ENCODE data around the gene AUP1. TPM values are rescaled to one million over a fixed set of nuclear protein-coding genes. Genes with fewer than 3 reads are reported as not detected.
A peak's percentile ranks its signal among the peaks of the same experiment; 100 is the strongest.

The AUP1 gene
- total and polyA plus RNA-seq, 2 of the 8 experiments (the other 6 are each of a cell fraction or from before 2014, with no cell fraction given), result 83.4 to 121 TPM

DNA sequence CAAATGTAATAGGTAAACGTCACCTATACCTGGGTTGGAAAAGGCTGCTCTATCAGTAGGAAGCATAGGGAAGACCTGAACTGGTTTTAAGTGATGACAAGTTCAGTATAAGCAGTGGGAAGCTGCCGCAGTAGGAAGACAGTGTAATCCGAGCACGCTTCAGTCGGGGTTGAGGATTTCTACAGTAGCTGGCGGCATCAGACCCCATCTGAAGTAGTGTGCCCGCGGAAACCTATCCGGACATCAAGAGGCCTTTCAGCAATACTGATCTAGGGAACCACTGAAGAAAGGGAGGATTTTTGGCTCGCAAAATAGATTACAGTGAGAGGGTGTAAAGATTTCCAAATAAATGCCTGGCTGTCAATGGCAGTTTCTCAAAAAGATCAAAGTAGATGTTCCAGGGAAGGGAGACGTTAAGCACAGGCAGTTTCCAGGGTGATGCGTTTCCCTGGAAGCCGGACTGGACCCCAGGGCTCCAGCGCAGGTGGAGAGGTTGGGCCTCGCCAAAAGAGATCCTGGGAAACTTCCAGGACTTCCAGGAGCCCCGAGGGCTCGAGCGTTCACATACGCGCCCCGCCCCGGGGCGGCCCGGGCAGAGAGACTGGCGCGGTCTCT lies 18.9 kb upstream of the AUP1 start:
- no peak overlapping the region for H3K56ac ChIP-seq (replicated peaks; ENCODE audit: insufficient read length, low read depth, low read length)
- CTCF ChIA-PET (ENCODE audit: partially characterized antibody), result interaction anchor here (1.1 to 2.0 kb wide), 4 partner anchors 8 to 40 kb away, joined by 3 to 6 read pairs (median 4); no protein-coding TSS in a partner anchor
- no peak for FAIRE-seq

More for the DNA sequence above, 18.9 kb upstream of the AUP1 start:
- no peaks in the 10 kb centered on the region for H3K9me3 ChIP-seq (ENCODE audit: insufficient read depth in 2 of 2, low read depth in 1 of 2, low read length in 1 of 2)
- H3K27ac ChIP-seq (ENCODE audit: low read depth, low read length), result no peak overlapping the region
- no peaks in the 10 kb centered on the region for H3K79me2 ChIP-seq (ENCODE audit: control insufficient read depth in 1 of 2, insufficient read depth in 2 of 2, low read length in 2 of 2)
- TF ChIP-seq SP2 (IDR thresholded peaks at IDR 0.05; ENCODE audit: low read length) (no peak), EZH2 (IDR thresholded peaks at IDR 0.05; ENCODE audit: low read depth, low read length, severe bottlenecking) (peak; percentile 55), RBBP5 (IDR thresholded peaks at IDR 0.05; ENCODE audit: borderline replicate concordance, low read depth, low read length) (peak; percentile 10; the same call in 1 of the 2 replicates), SP1 (IDR thresholded peaks at IDR 0.05; ENCODE audit: low read depth, low read length) (0 out of 2 replicates have a peak, but pooled peaks have one; percentile 9)
- H3K4me2 ChIP-seq (ENCODE audit: insufficient read depth in 1 of 2, low read depth in 2 of 2, low read length in 2 of 2), result peak overlapping the region; percentile 77 to 84
- peak overlapping the region in 3 of 4 experiments; percentile 65 to 89 (median 74) for H3K9ac ChIP-seq (replicated peaks in 1 of 4; ENCODE audit: extremely low read depth in 1 of 4, low read depth in 3 of 4, low read length in 3 of 4)
- H3K23me2 ChIP-seq (ENCODE audit: low read depth, low read length), result peaks cover 15% of the 10 kb centered on the region
- 0 out of 8 replicates have a peak, but pooled peaks cover 0 to 3% (median 0%) of the 10 kb centered on the region in 4 experiments for H3K36me3 ChIP-seq (ENCODE audit: control insufficient read depth in 2 of 4, insufficient read depth in 4 of 4, low read length in 3 of 4)
- peak overlapping the region; percentile 62 to 90 (median 71) for H3K4me3 ChIP-seq (ENCODE audit: extremely low read depth in 1 of 4, insufficient read depth in 2 of 4, low read depth in 3 of 4, low read length in 4 of 4)
- H3K27me3 ChIP-seq (replicated peaks in 1 of 4; ENCODE audit: control insufficient read depth in 3 of 4, extremely low read depth in 1 of 4, insufficient read depth in 3 of 4, low read length in 3 of 4), result peaks cover 4 to 59% (median 28%) of the 10 kb centered on the region in 4 experiments
- H2BK120ac ChIP-seq (replicated peaks; ENCODE audit: low read depth, low read length), result no peak overlapping the region
- no peak overlapping the region for H3K18ac ChIP-seq (ENCODE audit: extremely low read depth, low read length)
- no peak overlapping the region for H4K5ac ChIP-seq (ENCODE audit: insufficient read length, low read depth, low read length)
- 8% methylated on average over 26 of the region's 26 CpGs; no CpG with 5 or more reads in 1 of the 2 experiments for WGBS, 2 experiments (ENCODE audit: extremely low coverage in 1 of 2, insufficient coverage in 1 of 2, insufficient read length in 1 of 2, insufficient replicate concordance in 2 of 2, low coverage in 1 of 2, low lambda C conversion rate in 2 of 2, missing lambda C conversion rate in 1 of 2)
- no peaks in the 10 kb centered on the region; the same call in 1 of the 2 replicates for H3K79me1 ChIP-seq (ENCODE audit: low read depth, low read length)
- H3K14ac ChIP-seq (ENCODE audit: insufficient read length), result no peak overlapping the region
- peaks cover 3 to 5% of the 10 kb centered on the region in 2 experiments for H4K20me1 ChIP-seq (replicated peaks in 1 of 2; ENCODE audit: control insufficient read depth in 1 of 2, insufficient read depth in 2 of 2, low read length in 2 of 2)
- H3K4ac ChIP-seq (replicated peaks; ENCODE audit: insufficient read length, low read depth, low read length), result no peak overlapping the region
- peaks cover 5 to 17% (median 7%) of the 10 kb centered on the region in 4 experiments for H3K4me1 ChIP-seq (replicated peaks in 1 of 4; ENCODE audit: control insufficient read depth in 3 of 4, insufficient read depth in 4 of 4, low read length in 3 of 4)
- no peak overlapping the region for H2BK15ac ChIP-seq (ENCODE audit: low read length)
- H2BK20ac ChIP-seq (ENCODE audit: low read length), result no peak overlapping the region
- H4K91ac ChIP-seq (replicated peaks; ENCODE audit: insufficient read length, low read length), result no peak overlapping the region
- H4K8ac ChIP-seq (ENCODE audit: extremely low read depth, insufficient read depth, low read length), result peak overlapping the region; percentile 96
- no peak for DNase-seq (ENCODE audit: low read depth in 1 of 2, low spot score in 2 of 2)
- H2BK5ac ChIP-seq (ENCODE audit: low read depth, low read length), result no peak overlapping the region
- H3K23ac ChIP-seq (ENCODE audit: insufficient read length), result no peak overlapping the region
- H2AK5ac ChIP-seq (ENCODE audit: low read depth, low read length), result no peak overlapping the region
- POLR2A ChIA-PET (ENCODE audit: partially characterized antibody), result interaction anchor here (1.1 to 2.9 kb wide), 5 partner anchors 10 to 49 kb away, joined by 4 to 17 read pairs (median 8); partner anchors contain the start of genes AUP1, HTRA2 and LBX2
- H2AFZ ChIP-seq (ENCODE audit: low read length), result peak overlapping the region; percentile 36; the same call in 1 of the 2 replicates
- H2BK12ac ChIP-seq (ENCODE audit: low read depth, low read length), result no peak overlapping the region
